IMR-90 (cell line): ENCODE measurements around the gene MEGF8. TPM values are rescaled to one million over a fixed set of nuclear protein-coding genes. Genes with fewer than 3 reads are reported as not detected.

Source experiments
- ATAC-seq: fragments of 200-7000 bp; cut with Tn5 transposase; 2 replicates; pipeline ENCODE4 v1.9.1; 2020; ENCODE audit warnings: low read depth, mild to moderate bottlenecking, moderate library complexity
- BruUV-seq: library from RNA; stranded (reverse); fragments of 400-500 nt; replicated peaks from 2 replicates; lab custom pipeline; 2021; lab: Mats Ljungman, UMichigan
- CTCF ChIA-PET: fragments of 300-600 bp; formaldehyde crosslinking; extraction: SDS; loops from one replicate; lab custom pipeline; 2021; ENCODE audit warnings: antibody characterized with exemption; lab: Yijun Ruan, JAX
- POLR2A ChIA-PET: fragments of 300-600 bp; sonication (Branson Sonifier 250); formaldehyde crosslinking; loops from one replicate; lab custom pipeline; 2022; ENCODE audit warnings: antibody characterized with exemption; ENCODE audit not compliant: unreplicated experiment; lab: Charles Lee
- DNase-seq: peaks from one replicate; pipeline ENCODE4 v3.0.0; 2013
- H2AFZ ChIP-seq: replicated peaks from 2 replicates; pipeline ENCODE3; 2013; ENCODE audit warnings: low read length, mild to moderate bottlenecking; ENCODE audit not compliant: poor library complexity
- H2AK5ac ChIP-seq: 2 replicates; pipeline ENCODE4 v1.6.1; 2013; ENCODE audit warnings: low read depth, low read length, inconsistent platforms
- H2AK9ac ChIP-seq: replicated peaks from 2 replicates; pipeline ENCODE3; 2013; ENCODE audit warnings: mild to moderate bottlenecking, low read depth, low read length, moderate library complexity; ENCODE audit not compliant: poor library complexity
- H2BK120ac ChIP-seq: 2 replicates; pipeline ENCODE4 v1.6.1; 2013; ENCODE audit warnings: low read depth, low read length, inconsistent platforms
- H2BK15ac ChIP-seq: 3 replicates; pipeline ENCODE4 v1.6.1; 2013; ENCODE audit warnings: low read depth, low read length, inconsistent platforms
- H2BK20ac ChIP-seq: 2 replicates; pipeline ENCODE4 v1.6.1; 2013; ENCODE audit warnings: low read depth, mild to moderate bottlenecking, inconsistent platforms, low read length, moderate library complexity
- H2BK5ac ChIP-seq: 2 replicates; pipeline ENCODE4 v1.6.1; 2013; ENCODE audit warnings: mild to moderate bottlenecking, low read depth, low read length, inconsistent platforms; ENCODE audit not compliant: poor library complexity, severe bottlenecking
- H3K14ac ChIP-seq: replicated peaks from 2 replicates; pipeline ENCODE4 v1.6.1; 2013; ENCODE audit warnings: low read depth, low read length, inconsistent platforms
- H3K18ac ChIP-seq: 2 replicates; pipeline ENCODE4 v1.6.1; 2013; ENCODE audit warnings: low read depth, low read length, control low read depth
- H3K23ac ChIP-seq: 2 replicates; pipeline ENCODE4 v1.6.1; 2013; ENCODE audit warnings: low read depth, low read length, inconsistent platforms
- H3K27ac ChIP-seq: 2 replicates; pipeline ENCODE4 v1.5.1; 2013; ENCODE audit warnings: mild to moderate bottlenecking, control low read depth, low read length; ENCODE audit not compliant: insufficient read depth
- H3K27me3 ChIP-seq: 2 replicates; pipeline ENCODE4 v1.6.1; 2013; ENCODE audit warnings: low read length; ENCODE audit not compliant: control insufficient read depth, insufficient read depth
- H3K36me3 ChIP-seq: 2 replicates; pipeline ENCODE4 v1.6.1; 2013; ENCODE audit warnings: low read length, mixed read lengths; ENCODE audit not compliant: control insufficient read depth, insufficient read depth
- H3K4ac ChIP-seq: 2 replicates; pipeline ENCODE4 v1.6.1; 2013; ENCODE audit warnings: low read depth, low read length, inconsistent platforms
- H3K4me1 ChIP-seq: 2 replicates; pipeline ENCODE4 v1.6.1; 2013; ENCODE audit warnings: low read length, mixed read lengths; ENCODE audit not compliant: control insufficient read depth, insufficient read depth
- H3K4me2 ChIP-seq: 2 replicates; pipeline ENCODE4 v1.6.1; 2013; ENCODE audit warnings: low read depth, mild to moderate bottlenecking, control low read depth, low read length, moderate library complexity
- H3K4me3 ChIP-seq: 2 replicates; pipeline ENCODE4 v1.5.1; 2013; ENCODE audit warnings: low read depth, mild to moderate bottlenecking, control low read depth, low read length, moderate library complexity; ENCODE audit not compliant: insufficient read depth
- H3K56ac ChIP-seq: 2 replicates; pipeline ENCODE4 v1.6.1; 2013; ENCODE audit warnings: low read length, inconsistent platforms; ENCODE audit not compliant: insufficient read depth; ENCODE audit errors: extremely low read depth
- H3K79me1 ChIP-seq, 2 experiments: 2 replicates each; pipeline ENCODE4 v1.6.1; 2013; ENCODE audit warnings: low read length in 2 of 2, inconsistent platforms in 1 of 2, low read depth in 1 of 2
- H3K9ac ChIP-seq: 2 replicates; pipeline ENCODE4 v1.6.1; 2013; ENCODE audit warnings: low read depth, low read length, control low read depth
- H3K9me1 ChIP-seq: 2 replicates; pipeline ENCODE4 v1.6.1; 2013; ENCODE audit warnings: low read length, inconsistent platforms; ENCODE audit not compliant: insufficient read depth
- H3K9me3 ChIP-seq: 2 replicates; pipeline ENCODE4 v1.6.1; 2013; ENCODE audit warnings: low read length; ENCODE audit not compliant: control insufficient read depth, insufficient read depth
- H4K20me1 ChIP-seq: 2 replicates; pipeline ENCODE4 v1.6.1; 2013; ENCODE audit warnings: low read length, inconsistent platforms; ENCODE audit not compliant: insufficient read depth
- H4K5ac ChIP-seq: 2 replicates; pipeline ENCODE4 v1.6.1; 2013; ENCODE audit warnings: mild to moderate bottlenecking, low read depth, low read length, control low read depth
- H4K8ac ChIP-seq, 2 experiments: 2 replicates each; pipeline ENCODE4 v1.6.1; 2013; ENCODE audit warnings: low read depth in 2 of 2, low read length in 2 of 2, control low read depth in 1 of 2, inconsistent platforms in 1 of 2
- H4K91ac ChIP-seq: 2 replicates; pipeline ENCODE4 v1.6.1; 2013; ENCODE audit warnings: low read depth, low read length, inconsistent platforms; ENCODE audit not compliant: insufficient read depth
- FOS ChIP-seq: fragments of 150-350 bp; IDR thresholded peaks from 2 replicates; pipeline ENCODE4 v1.6.1; 2016; ENCODE audit warnings: low read depth, low read length
- RAD21 ChIP-seq: IDR thresholded peaks from 2 replicates; pipeline ENCODE4 v1.6.1; 2012; ENCODE audit warnings: low read length, improper control_type of control experiment
- WGBS, 2 experiments: methylation state at CpG; one replicate each; pipeline versions ENCODE4 v1.1.5 to v1.1.7; 2013; ENCODE audit warnings: missing lambda C conversion rate in 2 of 2; ENCODE audit not compliant: insufficient read length in 1 of 2; ENCODE audit errors: extremely low coverage in 2 of 2; 5-methylcytosine and 5-hydroxymethylcytosine counted together
- dilution Hi-C: fragments of 300-500 bp; cut with HindIII; formaldehyde crosslinking; loops from one replicate; pipeline ENCODE4 v1.14.3; 2018; ENCODE audit warnings: low sequenced_read_pairs; ENCODE audit not compliant: unreplicated experiment
- in situ Hi-C: fragments of 300-500 bp; cut with MboI; formaldehyde crosslinking; loops from 3 replicates; pipeline ENCODE4 v1.14.3; 2019; ENCODE audit warnings: low sequenced_read_pairs, inconsistent platforms, mixed read lengths
- intact Hi-C: fragments of 100-400 bp; cut with micrococcal nuclease; formaldehyde crosslinking; loops from 2 replicates; pipeline ENCODE4 v1.10.0; 2022
- polyA plus RNA-seq, 3 experiments: library from polyadenylated mRNA; depleted of rRNA; stranded (reverse); fragments of >200 nt; gene quantifications; 2 replicates each; pipeline ENCODE4 v1.2.3, GENCODE V29; 2012; ENCODE audit warnings: low replicate concordance in 1 of 3
- total RNA-seq: library from RNA; depleted of rRNA; stranded (reverse); fragments of >200 nt; gene quantifications from 2 replicates; pipeline ENCODE4 v1.2.3, GENCODE V29; 2012

The MEGF8 gene
- total and polyA plus RNA-seq, 2 of the 4 experiments (the other 2 are of a cell fraction): 2.3 to 12.5 TPM

- Histone ChIP-seq H4K20me1 (peaks cover 2% of the 10 kb centered on the region; the same call in 1 of the 2 replicates), H2BK5ac (no peak overlapping the region), H3K9me3 (no peaks in the 10 kb centered on the region), H4K8ac (peak overlapping the region in 1 of 2 experiments; percentile 46; a peak in 1 of 4 replicates), H3K56ac (no peak overlapping the region), H3K4ac (no peak overlapping the region), H2BK120ac (no peak overlapping the region), H3K9ac (no peak overlapping the region; the same call in 1 of the 2 replicates), H3K23ac (no peak overlapping the region), H3K4me2 (0 out of 2 replicates have a peak overlapping the region, but pooled peaks have one; percentile 13), H3K14ac (no peak overlapping the region), H3K4me1 (peaks cover 2% of the 10 kb centered on the region), H2AK5ac (no peak overlapping the region), H2AK9ac (peak overlapping the region; percentile 45), H3K79me1 (peaks cover 16 to 42% of the 10 kb centered on the region in 2 experiments), H2BK15ac (no peak overlapping the region), H3K4me3 (no peak overlapping the region), H4K91ac (no peak overlapping the region), H3K18ac (no peak overlapping the region), H3K36me3 (no peaks in the 10 kb centered on the region), H3K9me1 (peaks cover 2% of the 10 kb centered on the region; the same call in 1 of the 2 replicates), H4K5ac (no peak overlapping the region), H3K27ac (no peak overlapping the region), H2AFZ (peak overlapping the region; percentile 87), H2BK20ac (no peak overlapping the region), H3K27me3 (peaks cover 30% of the 10 kb centered on the region)
- TF ChIP-seq RAD21 (peak; percentile 78; the same call in 1 of the 2 replicates), FOS (no peak)
- no TSS peak for BruUV-seq
- POLR2A ChIA-PET: no interaction called here
- CTCF ChIA-PET: no interaction called here
- DNase-seq (no peak), ATAC-seq (no peak)
- in situ Hi-C loops: loop anchor here (10.0 kb wide), 1 partner anchor 190 kb away; the partner anchor contains the start of gene POU2F2
- dilution Hi-C loops: no loop called here
- intact Hi-C loops: loop anchor here (1.0 kb wide), 2 partner anchors 78 to 216 kb away; no protein-coding TSS in a partner anchor
- WGBS, 2 experiments: 2% methylated on average over 13 of the region's 38 CpGs; no CpG with 5 or more reads in 1 of the 2 experiments
Observed at GRCh38 chr19:42324655-42325307, 654 bp upstream of the MEGF8 start.
